CD4-positive, alpha-beta T cell (primary cell): ENCODE measurements around the gene PRKN. TPM values are rescaled to one million over a fixed set of nuclear protein-coding genes. Genes with fewer than 3 reads are reported as not detected.

ENCODE experiments used
- ATAC-seq: fragments of 200-7000 bp; cut with Tn5 transposase; one replicate; pipeline ENCODE4 v1.10.0; 2022; ENCODE audit warnings: mild to moderate bottlenecking; ENCODE audit not compliant: poor library complexity
- CTCF ChIA-PET: fragments of 350-600 bp; sonication (Branson Sonifier 250); formaldehyde crosslinking; loops from one replicate; lab custom pipeline; 2021; ENCODE audit warnings: antibody characterized with exemption, inconsistent platforms; lab: Charles Lee
- POLR2A ChIA-PET: fragments of 350-600 bp; sonication (Branson Sonifier 250); formaldehyde crosslinking; loops from one replicate; lab custom pipeline; 2021; ENCODE audit warnings: antibody characterized with exemption, inconsistent platforms; lab: Charles Lee
- DNase-seq, 14 experiments: peaks; one replicate each; pipeline ENCODE4 v3.0.0-alpha.2; 2013 to 2020; ENCODE audit warnings: mixed read lengths in 2 of 14
- H3K27ac ChIP-seq, 2 donors: one replicate each; pipeline versions ENCODE4 v1.5.1 to v1.7.0; 2013; ENCODE audit warnings: low read length in 2 of 2, low read depth in 1 of 2, mild to moderate bottlenecking in 1 of 2
- H3K27me3 ChIP-seq, 2 experiments: 1 replicate in 1 of 2; 2 replicates in 1 of 2; pipeline versions ENCODE4 v1.6.1 to v1.7.0; 2013; ENCODE audit warnings: low read length in 2 of 2, control low read depth in 1 of 2, mild to moderate bottlenecking in 1 of 2, moderate library complexity in 1 of 2; ENCODE audit not compliant: insufficient read depth in 2 of 2, control insufficient read depth in 1 of 2
- H3K36me3 ChIP-seq: one replicate; pipeline ENCODE4 v1.6.1; 2013; ENCODE audit warnings: low read length, control low read depth; ENCODE audit not compliant: insufficient read depth
- H3K4me1 ChIP-seq: one replicate; pipeline ENCODE4 v1.6.1; 2013; ENCODE audit warnings: low read length, control low read depth; ENCODE audit not compliant: insufficient read depth
- H3K4me3 ChIP-seq: one replicate; pipeline ENCODE4 v1.5.1; 2013; ENCODE audit warnings: mild to moderate bottlenecking, low read length, moderate library complexity
- H3K9me3 ChIP-seq, 2 experiments: 1 replicate in 1 of 2; 2 replicates in 1 of 2; pipeline versions ENCODE4 v1.6.1 to v1.7.0; 2013; ENCODE audit warnings: low read length in 2 of 2, mild to moderate bottlenecking in 2 of 2, control low read depth in 1 of 2, moderate library complexity in 1 of 2; ENCODE audit not compliant: control insufficient read depth in 1 of 2, insufficient read depth in 1 of 2
- H3K27ac Mint-ChIP-seq: one replicate; pipeline ENCODE4 v1.8.0; 2020; ENCODE audit warnings: mixed read lengths
- H3K27me3 Mint-ChIP-seq: one replicate; pipeline ENCODE4 v1.8.0; 2021; ENCODE audit warnings: mixed read lengths
- H3K36me3 Mint-ChIP-seq: one replicate; pipeline ENCODE4 v1.8.0; 2021; ENCODE audit warnings: low read depth, mixed read lengths
- H3K4me1 Mint-ChIP-seq: one replicate; pipeline ENCODE4 v1.8.0; 2021; ENCODE audit warnings: low read depth, mixed read lengths
- H3K4me3 Mint-ChIP-seq: one replicate; pipeline ENCODE4 v1.8.0; 2020; ENCODE audit warnings: mild to moderate bottlenecking, mixed read lengths
- H3K9me3 Mint-ChIP-seq: one replicate; pipeline ENCODE4 v1.8.0; 2020; ENCODE audit warnings: mixed read lengths
- intact Hi-C, 2 experiments: fragments of 100-400 bp; cut with DNase I in 1 of 2; cut with micrococcal nuclease in 1 of 2; formaldehyde crosslinking; loops; one replicate each; pipeline versions ENCODE4 v1.15.1 to v1.9.0; 2023 to 2025; cut with DNase I, micrococcal nuclease
- total RNA-seq, 174 experiments: library from RNA in 2 of 174; stranded (reverse) in 2 of 174; gene quantifications; one replicate each; pipeline ENCODE4 v1.2.3 and lab custom pipeline; 2021 to 2026
- TF ChIP-seq, protein P1 (sequence below): fragments of 200-600 bp; IDR thresholded peaks from one replicate; pipeline ENCODE4 v1.8.0; 2022; ENCODE audit warnings: antibody characterized with exemption, mild to moderate bottlenecking

PRKN gene
- total RNA-seq, 2 experiments from 2014 or later, result 5.2 to 5.4 TPM

DNA sequence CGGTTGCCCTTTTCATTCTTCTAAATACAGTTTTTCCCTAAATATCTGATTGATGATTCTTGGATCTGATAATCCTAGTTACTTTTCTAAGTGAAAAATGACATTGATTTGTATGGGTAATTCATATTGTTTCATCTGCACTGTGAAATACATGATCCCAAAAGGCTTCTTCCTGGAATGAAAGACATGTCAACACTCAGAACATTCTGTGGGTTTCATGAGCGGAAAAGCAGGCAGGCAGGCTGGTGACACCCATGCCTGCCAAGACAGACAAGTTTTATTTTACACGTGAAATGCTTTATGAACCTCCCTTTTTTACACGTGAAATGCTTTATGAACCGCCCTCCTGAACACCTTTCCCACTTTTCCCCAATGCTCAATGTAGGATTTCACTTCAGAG lies 105.0 kb downstream of the PRKN start:
- no peaks in the 10 kb centered on the region for H3K27me3 ChIP-seq
- H3K36me3 ChIP-seq, result no peaks in the 10 kb centered on the region
- H3K27ac ChIP-seq, result no peak overlapping the region
- H3K9me3 ChIP-seq, result no peaks in the 10 kb centered on the region
- Mint-ChIP-seq H3K36me3 (no peaks in the 10 kb centered on the region), H3K4me1 (no peaks in the 10 kb centered on the region), H3K9me3 (no peaks in the 10 kb centered on the region), H3K27me3 (no peaks in the 10 kb centered on the region), H3K4me3 (no peak overlapping the region), H3K27ac (no peak overlapping the region)
- no peak for DNase-seq
- ChIA-PET CTCF (no interaction called here), POLR2A (no interaction called here)
- intact Hi-C loops, result no loop called here
- TF ChIP-seq, protein P1, sequence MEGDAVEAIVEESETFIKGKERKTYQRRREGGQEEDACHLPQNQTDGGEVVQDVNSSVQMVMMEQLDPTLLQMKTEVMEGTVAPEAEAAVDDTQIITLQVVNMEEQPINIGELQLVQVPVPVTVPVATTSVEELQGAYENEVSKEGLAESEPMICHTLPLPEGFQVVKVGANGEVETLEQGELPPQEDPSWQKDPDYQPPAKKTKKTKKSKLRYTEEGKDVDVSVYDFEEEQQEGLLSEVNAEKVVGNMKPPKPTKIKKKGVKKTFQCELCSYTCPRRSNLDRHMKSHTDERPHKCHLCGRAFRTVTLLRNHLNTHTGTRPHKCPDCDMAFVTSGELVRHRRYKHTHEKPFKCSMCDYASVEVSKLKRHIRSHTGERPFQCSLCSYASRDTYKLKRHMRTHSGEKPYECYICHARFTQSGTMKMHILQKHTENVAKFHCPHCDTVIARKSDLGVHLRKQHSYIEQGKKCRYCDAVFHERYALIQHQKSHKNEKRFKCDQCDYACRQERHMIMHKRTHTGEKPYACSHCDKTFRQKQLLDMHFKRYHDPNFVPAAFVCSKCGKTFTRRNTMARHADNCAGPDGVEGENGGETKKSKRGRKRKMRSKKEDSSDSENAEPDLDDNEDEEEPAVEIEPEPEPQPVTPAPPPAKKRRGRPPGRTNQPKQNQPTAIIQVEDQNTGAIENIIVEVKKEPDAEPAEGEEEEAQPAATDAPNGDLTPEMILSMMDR, result no peak
- no peak overlapping the region for H3K4me3 ChIP-seq
- no peaks in the 10 kb centered on the region for H3K4me1 ChIP-seq
- no peak for ATAC-seq

DNA sequence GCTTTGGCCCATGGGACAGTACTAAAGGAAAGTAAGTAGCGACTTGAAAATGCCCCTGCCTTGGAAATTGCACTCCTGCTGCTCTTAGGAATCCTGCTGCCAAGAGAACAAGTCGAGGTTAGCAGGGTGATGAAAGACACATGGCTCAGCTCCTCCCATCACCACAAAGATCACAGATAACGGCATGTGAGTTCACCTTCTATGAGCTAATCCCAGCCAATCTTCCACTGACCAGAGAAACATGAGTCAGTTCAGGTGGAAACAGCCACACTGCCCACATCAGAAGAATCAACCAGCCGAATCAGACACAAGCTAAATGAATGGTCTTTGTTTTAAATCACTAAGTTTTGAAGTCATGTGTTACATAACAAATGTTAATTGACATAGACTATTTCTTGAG lies 106.3 kb downstream of the PRKN start:
- DNase-seq (no peak), ATAC-seq (no peak)
- POLR2A ChIA-PET, result no interaction called here
- no peak overlapping the region for H3K4me3 ChIP-seq
- Mint-ChIP-seq H3K27me3 (no peaks in the 10 kb centered on the region), H3K9me3 (no peaks in the 10 kb centered on the region), H3K4me3 (no peak overlapping the region), H3K36me3 (no peaks in the 10 kb centered on the region), H3K27ac (no peak overlapping the region), H3K4me1 (no peaks in the 10 kb centered on the region)
- intact Hi-C loops, result no loop called here
- H3K36me3 ChIP-seq, result no peaks in the 10 kb centered on the region
- no peak overlapping the region for H3K27ac ChIP-seq
- CTCF ChIA-PET, result interaction anchor here (0.8 kb wide), 1 partner anchor 11 kb away, joined by 3 read pairs; no protein-coding TSS in a partner anchor
- H3K4me1 ChIP-seq, result no peaks in the 10 kb centered on the region
- TF ChIP-seq, protein P1, result no peak
- H3K9me3 ChIP-seq, result no peaks in the 10 kb centered on the region
- H3K27me3 ChIP-seq, result no peaks in the 10 kb centered on the region

DNA sequence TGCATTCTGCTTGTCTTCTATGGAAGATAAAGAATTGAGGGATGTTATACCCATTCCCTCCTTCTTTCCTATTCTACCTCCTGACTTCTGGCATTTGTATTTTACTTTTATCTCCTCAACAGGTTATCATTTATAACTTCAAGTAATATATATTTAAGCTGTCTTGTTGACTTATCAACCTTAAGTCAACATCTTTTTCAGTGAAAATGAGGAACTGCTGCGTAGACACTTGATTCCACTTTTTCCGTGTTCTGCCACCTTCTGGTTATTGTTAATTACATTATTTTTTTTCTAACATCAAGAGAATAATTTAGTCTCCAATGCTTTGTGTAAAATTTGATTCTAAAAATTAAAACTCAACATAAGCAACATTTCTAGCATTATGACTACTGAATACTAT lies 107.5 kb downstream of the PRKN start:
- ChIA-PET POLR2A (no interaction called here), CTCF (no interaction called here)
- intact Hi-C loops, result no loop called here
- H3K9me3 Mint-ChIP-seq, result no peaks in the 10 kb centered on the region
- DNase-seq (no peak), ATAC-seq (no peak)
- H3K27me3 Mint-ChIP-seq, result no peaks in the 10 kb centered on the region
- no peaks in the 10 kb centered on the region for H3K4me1 Mint-ChIP-seq
- Histone ChIP-seq H3K27ac (no peak overlapping the region), H3K36me3 (no peaks in the 10 kb centered on the region), H3K4me1 (no peaks in the 10 kb centered on the region), H3K4me3 (no peak overlapping the region), H3K9me3 (no peaks in the 10 kb centered on the region), H3K27me3 (no peaks in the 10 kb centered on the region)
- H3K27ac Mint-ChIP-seq, result no peak overlapping the region
- no peaks in the 10 kb centered on the region for H3K36me3 Mint-ChIP-seq
- TF ChIP-seq, protein P1, result no peak
- H3K4me3 Mint-ChIP-seq, result no peak overlapping the region
